NCI-H187 treated with DMSO at 0.1 percent for 48 hours (cell line): ENCODE results near the gene SCP2D1.
"Not testable (repeated sequence)": the region's sequence is repeated elsewhere in the genome, so short reads cannot be mapped to it uniquely, and the experiment has no call there.

Experiments used
- DNase-seq: peaks from one replicate; lab custom pipeline; 2025; lab: John Stamatoyannopoulos, UW

SCP2D1 gene

GRCh38 chr20:18813483-18813882 is at the start of gene SCP2D1:
TSS of gene SCP2D1 (plus strand) at chr20:18813783. CDS start at chr20:18813816, 33 bp downstream.
- no peak for DNase-seq

DNA sequence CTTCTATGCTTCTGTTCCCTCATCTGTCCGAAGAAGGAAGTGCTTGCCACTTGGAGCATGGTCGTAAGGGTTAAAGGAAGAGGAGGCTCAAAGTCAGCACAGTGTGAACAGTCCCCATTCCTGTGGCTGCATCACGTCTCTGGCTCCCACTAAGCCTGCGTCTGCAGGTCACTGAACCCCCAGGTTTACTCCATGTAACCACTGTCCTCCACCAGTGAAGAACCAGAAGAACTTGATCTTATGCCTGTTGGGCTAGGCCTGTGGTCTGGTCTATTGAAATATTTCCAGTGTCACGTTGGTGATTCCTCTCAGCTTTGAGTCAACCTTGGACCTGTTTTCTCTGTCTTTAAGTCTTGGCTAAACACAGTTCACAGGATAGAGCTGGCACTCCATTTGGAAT is 45.9 kb upstream of the SCP2D1 start:
- DNase-seq = no peak

- DNase-seq = no peak
Measured at GRCh38 chr20:18773566-18773965, 40.0 kb upstream of the SCP2D1 start.

DNA sequence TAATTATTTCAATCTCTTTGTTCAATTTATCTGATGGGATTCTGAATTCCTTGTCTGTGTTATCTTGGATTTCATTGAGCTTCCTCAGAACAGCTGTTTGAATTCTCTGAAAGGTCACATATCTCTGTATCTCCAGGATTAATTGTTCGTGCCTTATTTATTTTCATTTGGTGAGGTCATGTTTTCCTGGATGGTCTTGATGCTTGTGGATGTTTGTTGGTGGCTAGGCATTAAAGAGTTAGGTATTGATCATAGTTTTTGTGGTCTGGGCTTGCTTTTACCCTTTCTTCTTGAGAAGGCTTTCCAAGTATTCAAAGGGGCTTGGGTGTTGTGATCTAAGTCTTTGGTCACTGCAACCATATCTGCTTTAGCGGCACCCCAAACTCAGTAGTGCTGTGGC is 39.4 kb upstream of the SCP2D1 start:
- no peak for DNase-seq

- DNase-seq = no peak
Measured at GRCh38 chr20:18775633-18776032, 38.0 kb upstream of the SCP2D1 start.

DNA sequence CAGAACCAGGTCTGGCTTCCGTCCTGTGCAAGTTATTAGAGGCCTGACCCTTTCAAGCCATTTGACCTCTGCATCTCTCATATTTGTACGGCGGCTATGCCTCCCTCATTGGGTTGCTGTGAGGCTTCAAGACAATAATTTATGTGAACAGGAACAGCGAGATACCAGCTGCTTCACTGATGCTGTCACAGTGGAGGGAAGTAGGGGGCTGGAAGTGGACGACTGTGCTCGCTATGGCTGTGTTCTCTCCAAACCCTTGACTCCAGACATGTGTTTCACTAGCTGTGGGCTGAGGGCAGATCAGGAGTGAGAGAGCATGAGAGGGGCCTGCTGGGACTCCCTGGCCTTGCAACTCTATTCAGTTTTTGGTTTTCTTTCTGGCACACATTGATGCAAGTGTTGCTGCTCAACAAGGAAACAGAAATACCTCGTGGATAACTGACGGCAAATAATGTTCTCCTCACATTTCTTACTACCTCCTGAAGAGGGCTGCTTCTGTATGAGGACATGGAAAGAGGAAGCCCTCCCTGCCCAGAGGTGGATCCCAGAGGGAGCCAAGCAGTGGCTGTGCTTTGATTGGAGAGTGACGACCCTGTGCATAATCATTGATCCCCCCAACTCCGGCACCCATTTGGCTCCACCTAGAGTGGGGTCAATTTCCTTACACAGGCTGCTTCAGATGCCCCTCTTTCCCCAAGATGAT is 34.7 kb upstream of the SCP2D1 start:
- no peak for DNase-seq

DNA sequence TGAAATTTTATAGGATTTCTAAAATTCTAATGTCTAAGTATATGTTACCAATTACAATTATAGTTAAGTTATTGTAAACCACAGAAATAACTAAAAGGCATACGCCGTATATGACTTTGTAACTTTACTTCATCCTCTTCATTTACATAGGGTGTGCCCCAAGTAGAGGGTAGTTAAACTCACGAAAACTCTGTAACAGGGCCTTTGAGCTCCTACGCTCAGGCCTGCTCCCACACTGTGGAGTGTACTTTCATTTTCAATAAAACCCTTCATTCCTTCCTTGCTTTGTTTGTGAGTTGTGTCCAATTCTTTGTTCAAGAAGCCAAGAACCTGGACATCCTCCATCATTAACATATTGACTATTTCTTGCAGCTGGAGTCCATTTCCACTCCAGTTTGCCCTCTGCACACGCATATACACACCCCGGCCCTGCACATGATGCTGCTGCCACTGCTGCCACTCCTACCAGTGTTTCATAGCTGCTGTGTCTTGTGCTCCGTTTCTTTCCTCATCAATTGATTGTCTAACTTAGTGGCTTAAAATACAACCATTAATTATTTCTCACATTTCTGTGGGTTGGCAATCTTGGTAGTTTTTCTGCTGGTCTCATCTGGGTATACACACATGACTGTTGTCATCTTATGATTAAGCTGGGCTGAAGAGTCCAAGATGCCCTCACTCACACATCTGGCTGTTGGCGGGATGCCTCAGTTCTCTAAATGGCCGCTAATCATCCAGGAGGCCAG is 33.0 kb upstream of the SCP2D1 start:
- no peak for DNase-seq

DNA sequence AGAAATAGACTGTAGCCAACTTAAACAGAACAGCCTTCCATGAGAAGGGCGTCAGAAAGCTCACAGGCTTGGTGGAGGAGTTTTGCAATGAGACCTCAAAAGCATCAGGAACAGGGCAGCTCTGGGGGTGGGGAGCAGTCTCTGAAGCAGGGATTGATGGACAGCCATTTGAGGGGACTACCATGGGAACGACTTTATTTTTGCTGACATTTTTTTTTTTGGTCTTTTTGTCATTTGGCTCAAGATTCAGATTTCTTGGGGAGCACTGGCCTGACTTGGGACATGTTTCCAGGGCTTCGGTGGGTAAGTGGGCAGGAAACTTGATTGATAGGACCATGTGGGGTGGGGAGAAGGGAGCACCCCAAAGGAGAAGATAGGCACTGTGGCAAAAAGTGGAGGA is 32.1 kb upstream of the SCP2D1 start:
- no peak for DNase-seq

DNA sequence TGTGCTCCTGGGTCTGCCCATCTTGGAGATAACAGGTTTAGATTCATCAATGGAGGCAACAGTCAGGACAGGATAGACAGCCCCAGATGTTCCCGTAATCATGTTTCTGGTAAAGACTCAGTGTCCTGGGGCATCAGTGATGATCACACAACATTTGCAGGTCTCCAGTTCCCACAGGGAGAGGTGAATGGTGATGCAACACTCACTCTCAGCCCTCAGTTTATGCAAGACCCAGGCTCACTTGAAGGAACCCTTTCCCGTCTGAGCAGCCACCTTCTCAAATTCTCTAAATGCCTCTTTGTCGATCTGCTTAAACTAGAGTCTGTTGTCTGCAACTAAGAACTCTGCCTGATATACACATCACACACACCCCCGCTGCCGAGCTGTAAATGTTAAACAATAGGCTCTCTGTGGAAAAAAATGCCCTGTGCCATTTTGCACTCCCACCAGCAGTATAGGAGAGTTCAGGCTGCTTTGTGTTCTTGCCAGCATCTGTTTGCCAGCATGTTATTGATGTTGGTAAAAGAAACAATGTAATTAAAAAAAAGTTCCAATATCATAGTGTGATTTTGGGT is 30.1 kb upstream of the SCP2D1 start:
- DNase-seq = no peak

GRCh38 chr20:18787046-18787445 is 26.5 kb upstream of the SCP2D1 start:
- DNase-seq = not testable (repeated sequence)

- no peak for DNase-seq
Measured at GRCh38 chr20:18788021-18788420, 25.6 kb upstream of the SCP2D1 start.

DNA sequence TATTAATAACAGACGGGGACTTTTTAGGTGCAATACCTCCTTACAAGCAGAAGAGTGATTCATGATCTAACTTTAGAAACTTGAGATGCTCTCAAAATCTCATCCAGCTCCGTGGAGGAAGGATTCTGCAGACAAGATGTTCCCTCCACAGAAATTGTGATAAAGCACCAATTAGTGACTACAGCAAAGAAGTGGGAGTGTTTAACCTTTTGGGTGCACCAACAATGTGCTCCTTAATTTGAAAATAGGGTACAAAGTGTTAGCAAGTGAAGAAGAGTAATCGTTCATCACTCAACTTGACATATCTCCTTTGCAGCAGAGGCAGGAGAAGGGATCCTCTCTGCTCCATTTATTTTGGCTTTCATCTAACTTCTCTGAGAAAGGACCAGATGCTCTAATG is 22.8 kb upstream of the SCP2D1 start:
- no peak for DNase-seq

DNA sequence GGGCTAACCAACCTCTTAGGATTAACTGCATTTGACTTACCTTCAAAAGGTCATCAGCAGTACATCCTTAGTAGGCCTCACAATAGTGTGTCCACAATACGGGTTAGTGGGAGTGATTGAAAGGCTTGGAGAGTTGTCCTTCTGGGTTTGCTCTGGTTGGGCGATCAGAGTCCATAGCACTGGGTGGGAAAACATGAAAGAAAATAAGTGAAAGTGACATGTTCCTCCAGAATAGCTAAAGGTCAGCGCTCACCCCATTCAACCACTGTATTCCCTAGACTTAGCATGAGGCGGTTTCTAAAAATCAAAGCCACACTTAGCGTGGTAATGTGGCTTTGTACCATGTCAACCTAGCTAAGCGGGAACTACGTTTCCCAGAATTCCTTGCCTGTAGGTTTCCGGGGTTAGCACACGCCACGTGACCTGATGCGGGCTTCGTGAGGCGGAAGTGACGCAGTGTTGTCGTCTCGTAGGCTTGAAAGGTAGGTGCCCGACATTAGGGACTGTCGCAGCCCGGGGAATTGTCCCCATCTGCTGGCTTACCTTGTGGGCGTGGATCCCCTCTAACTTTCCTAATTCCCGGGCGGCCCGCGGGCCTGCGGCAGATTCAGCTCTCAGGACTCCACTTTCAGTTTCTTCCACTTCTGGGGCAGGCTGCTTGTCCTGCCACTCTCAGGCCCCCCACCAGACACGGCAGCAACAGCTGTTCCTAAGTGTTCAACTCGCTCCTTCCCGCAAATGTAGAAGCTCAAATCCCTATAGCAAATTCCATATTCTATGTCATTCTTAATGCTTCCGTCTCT is 19.8 kb upstream of the SCP2D1 start:
- peak; percentile 37 for DNase-seq

GRCh38 chr20:18794428-18794787 is 19.2 kb upstream of the SCP2D1 start:
- no peak for DNase-seq

DNA sequence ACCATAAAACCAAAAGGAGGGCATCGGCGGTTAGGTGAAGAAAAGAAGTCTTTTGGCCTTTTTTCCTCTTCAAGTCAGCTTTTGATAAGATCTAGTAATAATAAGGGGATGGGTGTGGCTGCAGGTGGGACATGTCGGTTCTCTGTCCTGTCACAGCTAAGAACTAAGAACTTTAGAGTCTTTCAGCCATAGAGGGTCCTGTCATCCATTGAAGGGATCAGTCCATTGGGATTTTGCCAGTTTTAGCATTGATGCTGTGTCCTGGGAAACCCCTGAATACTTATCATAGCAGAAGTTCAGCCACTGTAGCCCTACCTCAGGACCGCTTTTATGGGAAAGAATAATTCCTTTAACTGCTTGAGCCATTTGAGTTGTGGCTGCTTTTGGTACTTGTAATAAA is 18.2 kb upstream of the SCP2D1 start:
- no peak for DNase-seq

DNA sequence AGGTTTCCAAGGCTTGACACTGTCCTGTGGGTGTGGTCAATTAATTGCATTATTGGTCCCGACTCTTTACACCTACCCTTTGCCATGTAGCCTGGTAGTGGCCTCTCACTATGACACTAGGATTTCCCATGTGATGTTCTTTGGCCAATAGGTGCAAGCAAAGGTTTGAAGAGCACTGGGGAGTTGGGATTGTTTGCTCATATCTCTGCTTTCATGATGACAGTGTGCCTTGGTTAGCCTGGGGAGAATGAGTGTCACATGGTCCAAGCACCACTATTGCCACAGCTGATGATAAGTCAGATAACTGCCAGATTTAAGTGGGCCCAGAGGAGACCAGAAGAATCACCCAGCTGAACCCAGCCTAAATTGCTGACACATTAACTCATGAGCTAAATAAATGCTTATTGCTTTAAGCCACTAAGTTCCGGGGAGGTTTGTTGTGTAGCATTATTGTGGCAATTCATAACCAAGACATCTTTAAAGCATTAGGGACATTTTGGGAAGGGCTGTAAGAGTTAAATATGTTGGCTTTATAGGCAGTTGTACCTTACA is 17.2 kb upstream of the SCP2D1 start:
- no peak for DNase-seq

GRCh38 chr20:18801516-18801915 is 12.1 kb upstream of the SCP2D1 start:
- DNase-seq = no peak

DNA sequence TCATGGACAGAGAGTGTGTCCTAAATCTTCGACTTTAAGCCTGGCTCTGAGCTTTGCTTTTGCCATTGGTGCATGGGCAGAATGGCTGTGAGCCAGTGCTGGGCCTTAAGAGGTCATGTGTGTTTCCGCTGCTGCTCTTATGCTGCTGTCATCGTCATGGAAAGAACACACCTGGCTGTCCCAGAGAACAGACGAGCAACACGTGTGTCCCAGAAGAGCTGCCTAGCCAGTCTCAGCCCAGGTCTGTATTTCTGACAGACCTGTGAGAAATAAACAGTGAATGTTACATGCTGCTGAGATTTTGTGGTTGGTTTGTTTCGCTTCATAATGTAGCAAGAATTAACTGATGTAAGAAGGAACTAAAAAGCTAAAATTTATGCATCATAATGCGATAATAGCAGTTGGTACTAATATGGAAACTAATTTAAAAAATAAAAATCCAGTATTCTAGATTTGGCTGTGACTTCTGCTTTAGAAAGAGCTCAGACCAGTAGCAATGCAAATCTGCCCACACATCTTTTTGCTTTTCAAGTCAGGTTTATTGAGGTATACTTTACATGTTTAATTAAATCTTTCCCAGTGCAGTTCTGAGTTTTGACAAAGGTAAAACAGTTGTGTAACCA is 11.5 kb upstream of the SCP2D1 start:
- DNase-seq = no peak

DNA sequence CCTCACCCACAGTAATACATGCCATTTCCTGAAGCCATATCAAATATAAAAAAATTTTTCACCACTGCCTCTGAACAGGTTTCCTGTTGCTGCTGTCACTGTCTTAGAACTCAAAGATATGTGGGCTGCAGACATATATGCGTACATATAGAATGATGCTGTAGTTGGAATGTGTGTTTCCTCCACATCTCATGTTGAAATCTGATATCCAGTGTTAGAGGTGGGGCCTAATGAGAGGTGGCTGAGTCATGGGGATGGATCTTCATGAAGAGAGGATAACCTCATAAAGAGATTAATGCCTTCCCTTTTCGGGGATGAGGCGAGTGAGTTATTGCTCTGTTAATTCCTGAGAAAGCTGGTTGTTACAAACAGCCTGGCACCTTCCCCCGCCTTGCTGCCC is 7.7 kb upstream of the SCP2D1 start:
- no peak for DNase-seq

- no peak for DNase-seq
Measured at GRCh38 chr20:18808712-18809111, 4.9 kb upstream of the SCP2D1 start.

DNA sequence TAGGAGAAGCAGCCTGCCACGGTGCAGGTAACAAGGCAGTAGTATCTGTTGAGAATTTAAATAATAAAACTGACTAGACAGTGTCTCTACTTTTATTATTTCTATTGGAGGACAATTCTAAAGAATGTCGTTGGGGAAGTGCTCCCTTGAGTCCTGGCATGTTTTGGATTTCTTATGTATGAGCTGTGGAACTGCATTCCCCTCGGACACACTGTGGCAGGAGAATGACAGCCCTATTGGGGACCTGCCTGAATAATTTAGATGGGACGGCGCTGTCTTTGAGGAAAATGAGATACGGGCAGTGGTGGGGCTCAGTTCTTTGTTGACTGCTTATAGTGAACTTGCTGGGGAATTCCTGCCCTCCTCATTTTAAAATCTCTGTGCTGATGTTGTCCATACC is 2.4 kb upstream of the SCP2D1 start:
- DNase-seq = no peak

DNA sequence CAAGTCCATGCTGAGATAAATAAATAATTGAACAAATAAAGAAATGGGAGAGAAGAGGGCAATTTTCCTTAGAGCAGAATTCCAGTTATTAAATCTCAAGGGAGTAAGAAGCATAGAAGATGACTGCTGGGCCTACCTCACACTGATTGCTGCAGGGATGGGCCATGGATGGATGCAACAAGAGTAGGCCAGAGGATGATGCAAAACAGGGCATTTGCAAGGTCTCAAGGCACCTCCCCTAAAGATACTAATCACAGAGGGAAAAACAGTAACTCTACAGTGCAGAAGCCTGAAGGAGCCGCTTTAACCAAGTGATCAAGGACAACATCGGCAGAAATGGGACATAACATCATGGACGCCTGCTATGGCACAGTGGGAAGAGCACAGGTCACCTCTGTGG is 1.7 kb upstream of the SCP2D1 start:
- DNase-seq = no peak
